Fibroblast of lung (primary cell): Measurements from ENCODE around the gene PIP5KL1.

Experiments used
- CTCF ChIP-seq, 2 donors: IDR thresholded peaks in 1 of 2; conservative IDR thresholded peaks in 1 of 2; 1 replicate in 1 of 2; 2 replicates in 1 of 2; pipeline ENCODE4 v1.5.1; 2011 to 2012; ENCODE audit warnings: low read length in 2 of 2, control low read depth in 1 of 2, inconsistent platforms in 1 of 2, low read depth in 1 of 2, mild to moderate bottlenecking in 1 of 2
- EZH2 ChIP-seq: IDR thresholded peaks from 2 replicates; pipeline ENCODE4 v1.5.1; 2012; ENCODE audit warnings: low read length, control low read depth, mild to moderate bottlenecking; ENCODE audit errors: missing control alignments

- TF ChIP-seq CTCF (conservative IDR thresholded peaks at IDR 0.05 in 1 of 2, IDR thresholded peaks at IDR 0.05 in 1 of 2; ENCODE audit: low read depth in 1 of 2, low read length in 2 of 2) (no peak), EZH2 (no peak)
Observed at GRCh38 chr9:127980060-127980705, 49.6 kb upstream of the PIP5KL1 start.
